ENCODE data around the gene C3AR1.
A peak's percentile ranks its signal among the peaks of the same experiment; 100 is the strongest.

Gene C3AR1

GRCh38 chr12:8040791-8041190 is 25.4 kb downstream of the C3AR1 start:
- Histone ChIP-seq H3K9me2 (ENCODE audit: low read depth, low read length) (no peaks in the 10 kb centered on the region), H3F3A (ENCODE audit: insufficient read depth, low read length) (no peaks in the 10 kb centered on the region), H3K9me3 (ENCODE audit: low read length) (no peaks in the 10 kb centered on the region), H3K4me1 (ENCODE audit: insufficient read depth, low read length, severe bottlenecking) (peaks cover 26% of the 10 kb centered on the region), H2AFZ (ENCODE audit: low read length) (no peak overlapping the region), H4K20me1 (ENCODE audit: insufficient read depth, low read length) (no peaks in the 10 kb centered on the region), H3K79me2 (ENCODE audit: insufficient read depth, low read length) (no peaks in the 10 kb centered on the region), H3K4me2 (ENCODE audit: low read length) (no peak overlapping the region), H3K4me3 (ENCODE audit: low read depth, low read length, poor library complexity, severe bottlenecking) (no peak overlapping the region), H3K9ac (ENCODE audit: low read length) (no peak overlapping the region), H3K27me3 (ENCODE audit: insufficient read depth, low read length) (no peaks in the 10 kb centered on the region), H3K27ac (ENCODE audit: low read depth, low read length, poor library complexity, severe bottlenecking) (no peak overlapping the region), H3K36me3 (ENCODE audit: insufficient read depth, low read length) (no peaks in the 10 kb centered on the region)
- no peak for TF ChIP-seq CTCF (IDR thresholded peaks at IDR 0.05; ENCODE audit: low read length)
- no peak for TF ChIP-seq EZH2 (IDR thresholded peaks at IDR 0.05; ENCODE audit: borderline replicate concordance, low read length)

DNA sequence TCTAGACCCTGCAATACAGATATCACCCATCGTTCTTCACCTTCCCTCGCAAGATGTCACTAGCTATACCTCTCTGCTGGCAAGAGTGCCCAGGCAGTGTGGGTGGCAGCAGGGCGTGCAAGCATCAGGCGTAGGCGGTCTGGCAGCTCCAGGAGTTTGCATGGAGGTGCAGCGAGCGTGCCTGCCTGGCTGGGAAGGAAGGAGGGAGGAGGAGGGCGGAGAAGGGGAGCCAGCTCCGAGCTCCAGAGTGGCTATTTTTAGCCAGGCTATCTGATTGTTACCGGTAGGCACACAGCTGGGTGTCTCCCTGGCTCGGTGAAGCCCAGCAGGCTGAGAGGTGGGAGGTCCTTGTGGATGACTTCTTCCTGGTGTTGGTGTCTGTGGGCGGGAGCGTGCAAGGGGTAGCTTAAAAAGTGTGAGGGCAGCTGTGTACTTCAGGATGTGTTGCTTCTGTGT is 27.5 kb downstream of the C3AR1 start:
- Histone ChIP-seq H4K20me1 (ENCODE audit: insufficient read depth, low read length) (no peaks in the 10 kb centered on the region), H3K79me2 (ENCODE audit: insufficient read depth, low read length) (no peaks in the 10 kb centered on the region), H3F3A (ENCODE audit: insufficient read depth, low read length) (no peaks in the 10 kb centered on the region), H3K4me1 (ENCODE audit: insufficient read depth, low read length, severe bottlenecking) (peaks cover 45% of the 10 kb centered on the region), H3K9me2 (ENCODE audit: low read depth, low read length) (no peaks in the 10 kb centered on the region), H3K4me3 (ENCODE audit: low read depth, low read length, poor library complexity, severe bottlenecking) (peak overlapping the region; percentile 42), H3K9me3 (ENCODE audit: low read length) (no peaks in the 10 kb centered on the region), H3K27me3 (ENCODE audit: insufficient read depth, low read length) (no peaks in the 10 kb centered on the region), H3K4me2 (ENCODE audit: low read length) (peak overlapping the region; percentile 54), H3K36me3 (ENCODE audit: insufficient read depth, low read length) (no peaks in the 10 kb centered on the region), H3K9ac (ENCODE audit: low read length) (no peak overlapping the region; the same call in 1 of the 2 replicates), H3K27ac (ENCODE audit: low read depth, low read length, poor library complexity, severe bottlenecking) (no peak overlapping the region), H2AFZ (ENCODE audit: low read length) (no peak overlapping the region)
- no peak for TF ChIP-seq EZH2 (IDR thresholded peaks at IDR 0.05; ENCODE audit: borderline replicate concordance, low read length)
- TF ChIP-seq CTCF (IDR thresholded peaks at IDR 0.05; ENCODE audit: low read length): no peak

DNA sequence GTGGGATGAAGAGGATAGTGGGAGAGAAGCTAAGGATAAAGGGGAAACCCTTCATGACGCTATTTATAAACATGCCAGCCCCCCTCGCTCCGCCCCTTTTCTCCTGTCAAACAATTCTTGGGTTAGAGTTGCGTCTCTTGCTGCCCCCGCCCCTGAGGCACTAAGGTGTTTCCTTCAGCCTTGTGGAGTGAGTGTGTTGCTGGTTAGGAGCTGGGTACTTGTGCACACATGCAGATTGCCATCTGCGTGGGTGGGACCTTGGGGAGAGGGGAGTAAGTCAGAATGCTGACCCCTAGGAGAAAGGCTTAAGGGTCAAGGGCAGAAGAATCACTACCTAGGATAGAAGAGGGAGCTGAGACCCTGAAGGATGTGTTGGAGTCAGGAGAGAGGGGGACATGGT is 28.2 kb downstream of the C3AR1 start:
- H3K9ac ChIP-seq (ENCODE audit: low read length): no peak overlapping the region
- no peaks in the 10 kb centered on the region for H3K9me3 ChIP-seq (ENCODE audit: low read length)
- H3K4me1 ChIP-seq (ENCODE audit: insufficient read depth, low read length, severe bottlenecking): peaks cover 53% of the 10 kb centered on the region
- no peak overlapping the region for H3K4me3 ChIP-seq (ENCODE audit: low read depth, low read length, poor library complexity, severe bottlenecking)
- H3K27me3 ChIP-seq (ENCODE audit: insufficient read depth, low read length): no peaks in the 10 kb centered on the region
- H3K4me2 ChIP-seq (ENCODE audit: low read length): peak overlapping the region; percentile 54; the same call in 1 of the 2 replicates
- TF ChIP-seq EZH2 (IDR thresholded peaks at IDR 0.05; ENCODE audit: borderline replicate concordance, low read length) (no peak), CTCF (IDR thresholded peaks at IDR 0.05; ENCODE audit: low read length) (no peak)
- no peaks in the 10 kb centered on the region for H3K9me2 ChIP-seq (ENCODE audit: low read depth, low read length)
- H2AFZ ChIP-seq (ENCODE audit: low read length): no peak overlapping the region
- no peaks in the 10 kb centered on the region for H3F3A ChIP-seq (ENCODE audit: insufficient read depth, low read length)
- no peaks in the 10 kb centered on the region for H3K79me2 ChIP-seq (ENCODE audit: insufficient read depth, low read length)
- H3K36me3 ChIP-seq (ENCODE audit: insufficient read depth, low read length): no peaks in the 10 kb centered on the region
- no peak overlapping the region for H3K27ac ChIP-seq (ENCODE audit: low read depth, low read length, poor library complexity, severe bottlenecking)
- no peaks in the 10 kb centered on the region for H4K20me1 ChIP-seq (ENCODE audit: insufficient read depth, low read length)
